ENCODE data around the gene EWSR1. TPM values are rescaled to one million over a fixed set of nuclear protein-coding genes. Genes with fewer than 3 reads are reported as not detected.

Gene EWSR1
- total RNA-seq, 1 experiment from 2014 or later, result 462 TPM

GRCh38 chr22:29343313-29343805, 75.3 kb downstream of the EWSR1 start:
- Histone ChIP-seq H3T11ph (ENCODE audit: low read length) (no peak overlapping the region), H3K4me1 (ENCODE audit: insufficient read depth, low read length) (no peaks in the 10 kb centered on the region), H3K4me2 (ENCODE audit: insufficient read depth, insufficient read length, low read length) (no peak overlapping the region), H3K56ac (ENCODE audit: insufficient read length, low read depth, low read length) (no peak overlapping the region), H2AK5ac (ENCODE audit: insufficient read length, low read length) (no peak overlapping the region), H3K14ac (ENCODE audit: insufficient read depth, low read length) (no peak overlapping the region), H4K20me1 (ENCODE audit: control insufficient read depth, insufficient read depth, insufficient read length) (no peaks in the 10 kb centered on the region), H3K79me2 (ENCODE audit: insufficient read depth, low read length) (no peaks in the 10 kb centered on the region), H4K8ac (replicated peaks; ENCODE audit: insufficient read length, low read depth, low read length) (no peak overlapping the region), H2BK20ac (ENCODE audit: low read depth, low read length, poor library complexity, severe bottlenecking) (no peak overlapping the region), H2BK15ac (ENCODE audit: low read depth, low read length) (no peak overlapping the region), H3K23me2 (ENCODE audit: insufficient read length, low read depth, low read length, poor library complexity, severe bottlenecking) (no peaks in the 10 kb centered on the region), H3K27me3 (ENCODE audit: insufficient read depth, low read length) (no peaks in the 10 kb centered on the region), H4K5ac (ENCODE audit: insufficient read length, low read depth, low read length) (no peak overlapping the region), H3K9ac (ENCODE audit: extremely low read depth, insufficient read length, low read length) (no peak overlapping the region), H3K27ac (ENCODE audit: insufficient read length, low read depth, low read length) (no peak overlapping the region), H2BK5ac (ENCODE audit: insufficient read length, low read length) (no peak overlapping the region), H3K23ac (ENCODE audit: insufficient read length, low read depth, low read length) (no peak overlapping the region), H4K91ac (ENCODE audit: insufficient read length, low read depth, low read length) (no peak overlapping the region), H3K18ac (ENCODE audit: insufficient read length, low read depth, low read length) (no peak overlapping the region), H3K79me1 (ENCODE audit: insufficient read depth, low read depth, low read length, poor library complexity, severe bottlenecking) (no peaks in the 10 kb centered on the region), H3K4ac (ENCODE audit: low read depth, low read length) (no peak overlapping the region), H2BK120ac (ENCODE audit: low read depth, low read length, poor library complexity, severe bottlenecking) (no peak overlapping the region), H3K9me3 (ENCODE audit: control insufficient read depth, low read depth, low read length) (no peaks in the 10 kb centered on the region), H2BK12ac (ENCODE audit: insufficient read length, low read depth, low read length) (no peak overlapping the region), H2AFZ (ENCODE audit: low read length) (no peak overlapping the region)
- no peak for DNase-seq
- H3K27ac Mint-ChIP-seq, result no peak overlapping the region; a peak in 2 of 7 replicates
- H3K9me3 Mint-ChIP-seq, result no peaks in the 10 kb centered on the region
- no peaks in the 10 kb centered on the region for H3K27me3 Mint-ChIP-seq (ENCODE audit: low read depth)
- H3K36me3 Mint-ChIP-seq (ENCODE audit: insufficient read depth in 1 of 3, low read depth in 3 of 3), result peaks cover 21 to 88% (median 50%) of the 10 kb centered on the region in 3 experiments; a peak in 6 of 7 replicates
- TF ChIP-seq CTCF (conservative IDR thresholded peaks at IDR 0.05), result no peak
- H3K4me1 Mint-ChIP-seq, result no peaks in the 10 kb centered on the region
- no CpG with 5 or more reads among the region's 7 CpGs for WGBS (ENCODE audit: extremely low coverage, insufficient read length, low lambda C conversion rate)
- H3K4me3 Mint-ChIP-seq, result no peak overlapping the region
